Pancreas (tissue), 10 donors: ENCODE data around the gene ARMC10. TPM values are rescaled to one million over a fixed set of nuclear protein-coding genes. Genes with fewer than 3 reads are reported as not detected.
"Not testable (repeated sequence)": the region's sequence is repeated elsewhere in the genome, so short reads cannot be mapped to it uniquely, and the experiment has no call there.

Experiments
- ATAC-seq, 4 donors: fragments of 200-7000 bp; cut with Tn5 transposase; one replicate each; pipeline versions ENCODE4 v1.8.0 to v1.9.1; 2020; ENCODE audit warnings: mild to moderate bottlenecking in 4 of 4, moderate library complexity in 4 of 4
- DNase-seq, 6 donors: peaks; one replicate each; pipeline ENCODE4 v3.0.0-alpha.2; 2020
- FAIRE-seq: peaks from 2 replicates; lab custom pipeline; 2012; peaks lifted over from hg19 to GRCh38; lab: Jason Lieb, UNC
- H3K27ac ChIP-seq, 4 donors: fragments of 200-600 bp; sonication (generic); 1 replicate in 3 of 4; 2 replicates in 1 of 4; pipeline versions ENCODE4 v1.5.0 to v1.8.0; 2020
- H3K27me3 ChIP-seq, 4 donors: fragments of 200-600 bp; one replicate each; pipeline ENCODE4 v1.8.0; 2021
- H3K36me3 ChIP-seq, 3 donors: fragments of 200-600 bp; sonication (generic) in 1 of 3; one replicate each; pipeline versions ENCODE4 v1.5.0 to v1.8.0; 2020 to 2021
- H3K4me1 ChIP-seq, 3 donors: fragments of 200-600 bp; one replicate each; pipeline ENCODE4 v1.8.0; 2021
- H3K4me3 ChIP-seq, 4 donors: fragments of 200-600 bp; sonication (generic) in 2 of 4; one replicate each; pipeline versions ENCODE4 v1.5.0 to v1.8.0; 2020 to 2021
- H3K9me3 ChIP-seq, 4 donors: fragments of 200-600 bp; one replicate each; pipeline ENCODE4 v1.8.0; 2021
- CTCF ChIP-seq, 4 donors: fragments of 200-600 bp; sonication (generic) in 3 of 4; IDR thresholded peaks; one replicate each; pipeline versions ENCODE4 v1.5.0 to v1.8.0; 2021; ENCODE audit warnings: antibody characterized with exemption in 4 of 4
- WGBS, 2 donors: extraction: QIAGEN DNeasy Blood & Tissue Kit; methylation state at CpG; one replicate each; pipeline ENCODE4 v1.1.7; 2013; 5-methylcytosine and 5-hydroxymethylcytosine counted together
- intact Hi-C, 3 donors: fragments of 100-400 bp; cut with DNase I; formaldehyde crosslinking; loops; one replicate each; pipeline versions ENCODE4 v1.11.1 to v1.14.2; 2022
- polyA plus RNA-seq, 2 donors: library from polyadenylated mRNA; stranded (reverse); fragments of 200-250 nt; gene quantifications; one replicate each; pipeline ENCODE4 v1.2.3, GENCODE V29; 2013
- total RNA-seq, 6 donors: library from RNA; stranded (reverse); fragmentation: NEBNext Ultra II Directional in 4 of 6; extraction: Animal tissue kit (Norgen Biotek cat#: 25700) in 4 of 6; gene quantifications; one replicate each; pipeline versions ENCODE4 v1.2.1 to v1.2.4, GENCODE V29; 2021 to 2023
- donor health status: healthy with polysubstance abuse.
- donor health status: DM: no; HTN: no; CAD: no; lungs with moderate emphysema.
- donor health status: DM: no; HTN: no; CAD: no.
- donor health status: control.
- donor health status: control.
- donor health status: Bipolar disorder and iron deficiency.
- donor health status: DM: yes; HTN: yes; CAD: no.
- donor health status: DM: no; HTN: no; CAD: no.
- donor health status: DM: no; HTN: no; CAD: no.
- donor health status: DM: yes; HTN: yes; CAD: no.

ARMC10 gene
- total and polyA plus RNA-seq, 8 donors = 11.5 to 27.0 (median 20.1) TPM

DNA sequence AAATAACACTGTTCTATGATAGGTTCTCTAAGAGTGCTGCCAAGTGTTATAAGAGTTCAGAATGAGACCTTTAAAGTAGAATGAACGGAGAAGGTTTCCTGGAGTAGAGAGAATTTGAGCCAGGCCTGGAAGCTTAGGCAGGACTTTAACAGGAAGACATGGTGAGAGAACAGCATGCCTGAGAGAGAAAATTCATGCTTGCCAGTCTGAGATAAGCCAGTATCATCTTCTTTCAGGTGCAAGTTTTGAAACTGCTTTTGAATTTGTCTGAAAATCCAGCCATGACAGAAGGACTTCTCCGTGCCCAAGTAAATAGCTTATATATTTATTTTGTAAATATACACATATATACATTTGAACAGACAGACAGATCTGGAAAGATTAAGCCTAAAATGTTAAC is 22.1 kb downstream of the ARMC10 start:
- FAIRE-seq = no peak
- peaks cover 0 to 4% (median 0%) of the 10 kb centered on the region in 3 donors for H3K36me3 ChIP-seq
- no peak for TF ChIP-seq CTCF (IDR thresholded peaks at IDR 0.05)

DNA sequence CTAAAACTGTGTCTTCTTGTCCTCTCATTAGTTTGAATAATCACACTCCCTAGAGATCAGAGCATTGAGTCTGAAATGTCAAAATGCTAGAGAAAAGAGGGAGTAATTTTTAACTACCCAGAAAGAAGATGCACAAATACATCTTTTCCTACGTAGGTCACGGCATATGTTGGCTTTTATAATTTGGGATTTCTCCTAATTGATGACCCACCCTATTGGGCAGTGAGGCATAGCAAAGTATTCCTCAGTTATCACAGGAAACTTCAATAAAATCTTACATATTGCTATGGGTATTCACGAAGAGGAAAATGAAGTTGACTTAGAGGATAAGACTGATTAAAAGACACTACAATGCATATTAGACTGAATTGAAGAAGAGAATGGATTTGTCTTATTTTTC is 25.4 kb downstream of the ARMC10 start:
- intact Hi-C loops = no loop called here
- Histone ChIP-seq H3K4me3 (no peak overlapping the region), H3K27ac (no peak overlapping the region), H3K9me3 (no peaks in the 10 kb centered on the region), H3K4me1 (no peaks in the 10 kb centered on the region), H3K36me3 (peaks cover 0 to 13% (median 5%) of the 10 kb centered on the region in 3 donors), H3K27me3 (no peaks in the 10 kb centered on the region)
- ATAC-seq = no peak
- FAIRE-seq = no peak
- 60 to 62% methylated on average over 3 of the region's 3 CpGs for WGBS, 2 donors
- no peak for TF ChIP-seq CTCF (IDR thresholded peaks at IDR 0.05)
- DNase-seq = no peak

More for the DNA sequence above, 22.1 kb downstream of the ARMC10 start:
- Histone ChIP-seq H3K27me3 (no peaks in the 10 kb centered on the region), H3K27ac (no peak overlapping the region), H3K4me1 (no peaks in the 10 kb centered on the region), H3K9me3 (no peaks in the 10 kb centered on the region), H3K4me3 (no peak overlapping the region)
- 95 to 96% methylated on average over 2 of the region's 2 CpGs for WGBS, 2 donors
- ATAC-seq (no peak), DNase-seq (no peak)
- intact Hi-C loops = no loop called here

- FAIRE-seq = no peak
- no peak for DNase-seq
- H3K4me3 ChIP-seq = no peak overlapping the region
- H3K4me1 ChIP-seq = no peaks in the 10 kb centered on the region
- WGBS, 2 donors = 40 to 44% methylated on average over 2 of the region's 2 CpGs
- H3K9me3 ChIP-seq = no peaks in the 10 kb centered on the region
- TF ChIP-seq CTCF (IDR thresholded peaks at IDR 0.05) = no peak
- intact Hi-C loops = no loop called here
- no peaks in the 10 kb centered on the region for H3K27me3 ChIP-seq
- ATAC-seq = no peak
- no peak overlapping the region for H3K27ac ChIP-seq
- peaks cover 0 to 13% (median 5%) of the 10 kb centered on the region in 3 donors for H3K36me3 ChIP-seq
Measured at GRCh38 chr7:103101543-103101942, 26.6 kb downstream of the ARMC10 start.

DNA sequence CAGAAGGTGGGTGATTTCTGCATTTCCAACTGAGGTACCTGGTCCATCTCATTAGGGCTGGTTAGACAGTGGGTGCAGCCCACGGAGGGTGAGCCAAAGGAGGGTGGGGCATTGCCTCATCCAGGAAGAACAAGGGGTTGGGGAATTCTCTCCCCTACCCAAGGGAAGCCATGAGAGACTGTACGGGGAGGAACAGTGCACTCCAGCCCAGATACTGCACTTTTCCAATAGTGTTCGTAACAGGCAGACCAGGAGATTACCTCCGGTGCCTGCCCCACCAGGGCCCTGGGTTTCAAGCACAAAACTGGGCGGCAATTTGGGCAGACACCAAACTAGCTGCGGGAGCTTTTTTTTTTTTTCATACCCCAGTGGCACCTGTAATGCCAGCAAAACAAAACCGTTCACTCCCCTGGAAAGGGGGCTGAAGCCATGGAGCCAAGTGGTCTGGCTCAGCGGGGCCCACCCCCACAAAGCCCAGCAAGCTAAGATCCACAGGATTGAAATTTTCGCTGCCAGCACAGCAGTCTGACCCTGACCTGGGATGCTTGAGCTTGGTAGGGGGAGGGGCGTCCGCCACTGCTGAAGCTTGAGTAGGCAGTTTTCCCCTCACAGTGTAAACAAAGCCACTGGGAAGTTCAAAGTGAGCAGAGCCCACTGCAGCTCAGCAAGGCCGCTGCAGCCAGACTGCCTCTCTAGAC is 31.2 kb downstream of the ARMC10 start:
- Histone ChIP-seq H3K36me3 (peaks cover 0 to 13% (median 5%) of the 10 kb centered on the region in 3 donors), H3K27ac (no peak overlapping the region), H3K27me3 (no peaks in the 10 kb centered on the region), H3K9me3 (no peaks in the 10 kb centered on the region), H3K4me1 (no peaks in the 10 kb centered on the region), H3K4me3 (no peak overlapping the region)
- WGBS, 2 donors = 73 to 74% methylated on average over 12 of the region's 12 CpGs
- FAIRE-seq (no peak), ATAC-seq (peak in 1 of 4 donors; percentile 9), DNase-seq (peak in 1 of 6 donors; percentile 14)
- no peak for TF ChIP-seq CTCF (IDR thresholded peaks at IDR 0.05)
- intact Hi-C loops = no loop called here

GRCh38 chr7:103106703-103107070 is 31.7 kb downstream of the ARMC10 start:
- FAIRE-seq, H3K27ac ChIP-seq, H3K4me1 ChIP-seq, H3K9me3 ChIP-seq, H3K27me3 ChIP-seq, DNase-seq, H3K4me3 ChIP-seq, ATAC-seq, intact Hi-C loops: not testable (repeated sequence)
- 59 to 63% methylated on average over 6 of the region's 6 CpGs for WGBS, 2 donors
- H3K36me3 ChIP-seq = peaks cover 0 to 13% (median 5%) of the 10 kb centered on the region in 3 donors
